MCF 10A (cell line): ENCODE results near the gene EXOC4. TPM values are rescaled to one million over a fixed set of nuclear protein-coding genes. Genes with fewer than 3 reads are reported as not detected.
A peak's percentile ranks its signal among the peaks of the same experiment; 100 is the strongest.

ENCODE experiments used
- BruUV-seq: library from RNA; stranded (reverse); fragments of 400-500 nt; replicated peaks from 2 replicates; lab custom pipeline; 2021; lab: Mats Ljungman, UMichigan
- CTCF ChIA-PET: fragments of 300-600 bp; sonication (Branson Sonifier 250); formaldehyde crosslinking; extraction: SDS; loops from one replicate; lab custom pipeline; 2021; ENCODE audit warnings: antibody characterized with exemption, inconsistent platforms; lab: Yijun Ruan, JAX
- POLR2A ChIA-PET: fragments of 300-600, 350-650 bp; sonication (Branson Sonifier 250); formaldehyde crosslinking; extraction: SDS; loops from one replicate; lab custom pipeline; 2020; ENCODE audit warnings: antibody characterized with exemption, inconsistent platforms; lab: Yijun Ruan, JAX
- DNase-seq: peaks from one replicate; pipeline ENCODE4 v3.0.0-alpha.2; 2018; ENCODE audit not compliant: unreplicated experiment
- H3K27ac Mint-ChIP-seq: one replicate; pipeline ENCODE4 v1.8.0; 2022; ENCODE audit warnings: mild to moderate bottlenecking, low read depth, mixed read lengths; ENCODE audit not compliant: unreplicated experiment
- H3K27me3 Mint-ChIP-seq: one replicate; pipeline ENCODE4 v1.8.0; 2022; ENCODE audit warnings: mixed read lengths; ENCODE audit not compliant: insufficient read depth, unreplicated experiment
- H3K36me3 Mint-ChIP-seq: one replicate; pipeline ENCODE4 v1.8.0; 2022; ENCODE audit warnings: mild to moderate bottlenecking, moderate library complexity, mixed read lengths; ENCODE audit not compliant: insufficient read depth, unreplicated experiment
- H3K4me1 Mint-ChIP-seq: one replicate; pipeline ENCODE4 v1.8.0; 2022; ENCODE audit warnings: mixed read lengths; ENCODE audit not compliant: insufficient read depth, unreplicated experiment
- H3K4me3 Mint-ChIP-seq: one replicate; pipeline ENCODE4 v1.8.0; 2022; ENCODE audit warnings: mild to moderate bottlenecking, moderate library complexity, mixed read lengths; ENCODE audit not compliant: unreplicated experiment
- H3K9me3 Mint-ChIP-seq: one replicate; pipeline ENCODE4 v1.8.0; 2022; ENCODE audit warnings: mixed read lengths; ENCODE audit not compliant: unreplicated experiment
- intact Hi-C: fragments of 100-400 bp; cut with micrococcal nuclease; formaldehyde crosslinking; loops from 2 replicates; pipeline ENCODE4 v1.14.1; 2022
- total RNA-seq: library from RNA; stranded (reverse); gene quantifications from 2 replicates; pipeline ENCODE4 v1.2.3, GENCODE V29; 2022
- TF ChIP-seq, protein P1 (sequence below): fragments of 200-600 bp; IDR thresholded peaks from one replicate; pipeline ENCODE4 v1.8.0; 2022; ENCODE audit warnings: antibody characterized with exemption, mild to moderate bottlenecking; ENCODE audit not compliant: unreplicated experiment

The EXOC4 gene
- total RNA-seq, 1 experiment from 2014 or later: 105 TPM

DNA sequence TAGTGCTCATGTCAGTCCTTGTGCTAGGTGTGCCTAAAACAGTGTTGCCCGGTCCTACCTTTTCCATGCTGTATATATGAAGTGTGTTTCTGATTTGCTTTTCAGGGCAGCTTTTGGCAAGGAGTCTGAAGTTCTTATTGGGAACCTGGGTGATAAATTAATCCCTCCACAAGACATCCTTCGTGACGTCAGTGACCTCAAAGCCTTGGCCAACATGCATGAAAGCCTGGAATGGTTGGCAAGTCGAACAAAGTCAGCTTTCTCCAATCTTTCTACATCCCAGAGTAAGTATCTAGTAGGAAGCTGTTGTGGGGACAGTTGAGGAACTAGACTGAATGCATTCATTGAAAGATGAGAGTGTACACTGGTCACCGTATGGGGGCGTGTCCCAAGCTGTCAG, 684.9 kb downstream of the EXOC4 start:
- ChIA-PET POLR2A (no interaction called here), CTCF (no interaction called here)
- intact Hi-C loops: no loop called here
- Mint-ChIP-seq H3K9me3 (no peaks in the 10 kb centered on the region), H3K36me3 (peaks cover 12% of the 10 kb centered on the region), H3K4me1 (peaks cover 7% of the 10 kb centered on the region), H3K4me3 (no peak overlapping the region), H3K27me3 (no peaks in the 10 kb centered on the region), H3K27ac (no peak overlapping the region)
- no TSS peak for BruUV-seq
- no peak for DNase-seq
- TF ChIP-seq, protein P1, sequence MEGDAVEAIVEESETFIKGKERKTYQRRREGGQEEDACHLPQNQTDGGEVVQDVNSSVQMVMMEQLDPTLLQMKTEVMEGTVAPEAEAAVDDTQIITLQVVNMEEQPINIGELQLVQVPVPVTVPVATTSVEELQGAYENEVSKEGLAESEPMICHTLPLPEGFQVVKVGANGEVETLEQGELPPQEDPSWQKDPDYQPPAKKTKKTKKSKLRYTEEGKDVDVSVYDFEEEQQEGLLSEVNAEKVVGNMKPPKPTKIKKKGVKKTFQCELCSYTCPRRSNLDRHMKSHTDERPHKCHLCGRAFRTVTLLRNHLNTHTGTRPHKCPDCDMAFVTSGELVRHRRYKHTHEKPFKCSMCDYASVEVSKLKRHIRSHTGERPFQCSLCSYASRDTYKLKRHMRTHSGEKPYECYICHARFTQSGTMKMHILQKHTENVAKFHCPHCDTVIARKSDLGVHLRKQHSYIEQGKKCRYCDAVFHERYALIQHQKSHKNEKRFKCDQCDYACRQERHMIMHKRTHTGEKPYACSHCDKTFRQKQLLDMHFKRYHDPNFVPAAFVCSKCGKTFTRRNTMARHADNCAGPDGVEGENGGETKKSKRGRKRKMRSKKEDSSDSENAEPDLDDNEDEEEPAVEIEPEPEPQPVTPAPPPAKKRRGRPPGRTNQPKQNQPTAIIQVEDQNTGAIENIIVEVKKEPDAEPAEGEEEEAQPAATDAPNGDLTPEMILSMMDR: no peak

DNA sequence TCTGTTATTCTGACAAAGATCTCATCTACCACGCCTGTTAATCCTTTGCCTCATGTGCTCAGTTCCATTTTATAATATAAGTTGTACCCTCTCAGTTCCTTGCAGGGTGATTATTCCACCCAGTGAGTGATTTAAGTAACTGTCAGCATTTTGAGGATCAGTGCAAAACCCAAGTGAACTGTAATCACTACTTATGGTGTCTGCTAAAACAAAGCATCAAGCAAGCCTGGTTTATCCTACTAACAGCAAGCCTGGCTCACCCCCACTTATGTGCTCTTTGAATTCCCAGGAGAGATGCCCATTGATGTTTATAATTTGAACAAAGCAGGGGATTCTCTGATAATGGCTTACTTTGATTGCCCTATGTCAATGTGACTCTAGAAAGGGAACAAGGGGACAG, 687.5 kb downstream of the EXOC4 start:
- H3K4me3 Mint-ChIP-seq: no peak overlapping the region
- CTCF ChIA-PET: no interaction called here
- no TSS peak for BruUV-seq

DNA sequence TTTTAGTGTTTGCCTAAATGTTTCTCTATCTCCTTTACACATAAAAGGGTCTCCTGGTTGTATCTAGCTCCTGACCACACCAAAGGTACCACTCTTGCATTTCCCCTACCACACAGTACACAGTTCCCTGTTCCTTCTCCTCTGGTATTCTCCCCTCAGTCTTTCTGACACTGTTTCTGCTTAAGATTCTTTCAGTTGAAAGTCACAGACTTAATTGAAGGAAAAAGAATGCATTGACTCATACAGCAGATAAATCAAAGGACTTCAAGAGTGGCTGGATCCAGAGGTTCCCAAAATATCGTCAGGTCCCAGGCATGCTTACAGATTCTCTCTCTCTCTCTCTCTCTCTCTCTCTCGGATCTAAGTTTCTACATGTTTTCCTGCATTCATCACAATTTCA, 688.6 kb downstream of the EXOC4 start:
- intact Hi-C loops: no loop called here
- no TSS peak for BruUV-seq
- TF ChIP-seq, protein P1: no peak
- ChIA-PET POLR2A (no interaction called here), CTCF (interaction anchor here (0.6 kb wide), 1 partner anchor 77 kb away, joined by 3 read pairs; no protein-coding TSS in a partner anchor)
- H3K27ac Mint-ChIP-seq: peak overlapping the region; percentile 74
- no peaks in the 10 kb centered on the region for H3K4me1 Mint-ChIP-seq
- no peak for DNase-seq
- no peaks in the 10 kb centered on the region for H3K9me3 Mint-ChIP-seq
- H3K27me3 Mint-ChIP-seq: no peaks in the 10 kb centered on the region
- no peak overlapping the region for H3K4me3 Mint-ChIP-seq
- H3K36me3 Mint-ChIP-seq: peaks cover 12% of the 10 kb centered on the region

More for the DNA sequence above, 687.5 kb downstream of the EXOC4 start:
- intact Hi-C loops: no loop called here
- Mint-ChIP-seq H3K27me3 (no peaks in the 10 kb centered on the region), H3K9me3 (no peaks in the 10 kb centered on the region), H3K36me3 (peaks cover 12% of the 10 kb centered on the region), H3K4me1 (peaks cover 7% of the 10 kb centered on the region), H3K27ac (no peak overlapping the region)
- TF ChIP-seq, protein P1: no peak
- POLR2A ChIA-PET: interaction anchor here (0.6 kb wide), 1 partner anchor 27 kb away, joined by 3 read pairs; no protein-coding TSS in a partner anchor
- DNase-seq: no peak

DNA sequence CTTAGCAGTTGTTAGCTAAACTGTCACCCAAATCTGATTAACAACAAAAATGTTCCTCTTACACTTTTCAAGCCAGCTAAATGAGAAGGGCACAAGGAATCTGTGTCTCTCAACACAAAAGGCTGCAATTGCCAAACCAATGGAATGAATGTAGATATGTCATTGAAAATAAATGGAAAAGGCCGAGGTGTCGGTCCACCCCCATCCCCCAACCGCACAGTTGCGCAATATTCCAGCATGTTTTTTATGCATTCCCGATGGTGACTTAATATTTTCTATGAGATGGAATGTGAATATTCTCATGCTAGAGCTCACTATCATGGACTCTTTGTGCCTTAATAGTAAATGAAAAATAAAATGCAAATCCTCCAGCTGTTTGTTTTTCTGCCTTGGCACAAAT, 692.6 kb downstream of the EXOC4 start:
- Mint-ChIP-seq H3K27ac (no peak overlapping the region), H3K9me3 (no peaks in the 10 kb centered on the region), H3K27me3 (no peaks in the 10 kb centered on the region), H3K36me3 (no peaks in the 10 kb centered on the region), H3K4me3 (no peak overlapping the region), H3K4me1 (no peaks in the 10 kb centered on the region)
- ChIA-PET POLR2A (no interaction called here), CTCF (interaction anchor here (0.5 to 1.3 kb wide), 2 partner anchors 44 to 1213 kb away, joined by 3 read pairs; no protein-coding TSS in a partner anchor)
- DNase-seq: no peak
- intact Hi-C loops: no loop called here
- BruUV-seq: no TSS peak
- TF ChIP-seq, protein P1: no peak
